GM12874 (cell line): ENCODE data around the gene PALLD.

ENCODE experiments used
- CTCF ChIP-seq: IDR thresholded peaks from 2 replicates; pipeline ENCODE4 v1.5.1; 2011; ENCODE audit warnings: low read depth, mild to moderate bottlenecking, control low read depth, low read length, moderate library complexity; ENCODE audit not compliant: insufficient read depth

The PALLD gene

DNA sequence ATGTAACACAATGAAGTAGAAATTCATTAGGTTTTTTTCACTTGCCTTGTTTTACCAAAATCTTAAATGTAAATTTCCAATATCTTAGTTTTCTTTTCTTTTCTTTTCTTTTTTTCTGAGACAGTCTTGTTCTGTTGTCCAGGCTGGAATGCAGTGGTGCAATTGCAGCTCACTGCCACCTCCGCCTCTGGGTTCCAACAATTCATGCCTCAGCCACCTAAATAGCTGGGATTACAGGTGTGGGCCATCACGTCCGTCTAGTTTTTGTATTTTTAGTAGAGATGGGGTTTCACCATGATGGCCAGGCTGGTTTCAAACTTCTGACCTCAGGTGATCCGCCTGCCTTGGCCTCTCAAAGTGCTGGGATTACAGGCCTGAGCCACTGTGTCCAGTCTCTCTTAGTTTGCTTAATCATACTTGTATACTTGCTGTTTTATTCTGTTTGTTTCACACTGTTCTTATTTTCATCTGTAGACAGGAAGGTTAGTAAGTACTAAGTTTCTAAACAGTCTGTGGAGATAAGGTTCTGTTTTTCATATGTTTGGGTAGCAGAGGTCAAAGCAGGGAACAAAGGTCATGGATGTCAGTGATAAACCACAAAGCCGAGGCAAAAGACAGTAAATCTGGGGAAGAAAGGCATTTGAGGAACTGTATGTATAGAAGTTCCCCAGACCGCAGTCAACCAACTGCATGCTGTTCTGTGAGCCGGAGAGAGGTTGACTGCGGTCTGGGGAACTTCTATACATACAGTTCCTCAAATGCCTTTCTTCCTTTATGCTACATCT lies 384.2 kb downstream of the PALLD start:
- TF ChIP-seq CTCF, result no peak

GRCh38 chr4:168881781-168882420 lies 385.0 kb downstream of the PALLD start:
- TF ChIP-seq CTCF, result no peak

DNA sequence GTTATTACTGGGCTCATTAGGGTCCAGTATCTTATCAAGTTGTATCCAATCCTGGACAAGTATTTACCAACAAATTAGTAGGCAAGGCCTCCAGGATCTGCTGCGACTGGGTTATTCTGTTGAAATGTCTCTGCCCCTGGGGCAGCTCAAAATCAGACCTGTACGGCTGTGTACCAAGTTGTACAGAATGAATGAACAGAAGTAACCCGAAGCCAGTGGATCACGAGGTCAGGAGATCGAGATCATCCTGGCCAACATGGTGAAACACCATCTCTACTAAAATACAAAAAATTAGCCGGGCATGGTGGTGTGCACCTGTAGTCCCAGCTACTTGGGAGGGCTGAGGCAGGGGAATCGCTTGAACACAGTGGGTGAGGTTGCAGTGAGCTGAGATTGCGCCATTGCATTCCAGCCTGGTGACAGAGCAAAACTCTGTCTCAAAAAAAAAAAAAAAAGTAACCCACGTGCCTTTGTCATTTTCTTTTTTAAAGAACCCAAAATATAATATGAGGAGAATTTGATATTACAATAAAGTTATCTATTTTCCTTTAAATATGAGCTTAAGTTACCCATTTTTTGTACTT lies 385.9 kb downstream of the PALLD start:
- TF ChIP-seq CTCF, result no peak

- no peak for TF ChIP-seq CTCF
These were observed 386.7 kb downstream of the PALLD start for GRCh38 chr4:168883513-168883912.

- TF ChIP-seq CTCF, result no peak
These were observed 387.6 kb downstream of the PALLD start for GRCh38 chr4:168884251-168885124.

GRCh38 chr4:168885400-168885799 lies 388.5 kb downstream of the PALLD start:
- TF ChIP-seq CTCF, result no peak

DNA sequence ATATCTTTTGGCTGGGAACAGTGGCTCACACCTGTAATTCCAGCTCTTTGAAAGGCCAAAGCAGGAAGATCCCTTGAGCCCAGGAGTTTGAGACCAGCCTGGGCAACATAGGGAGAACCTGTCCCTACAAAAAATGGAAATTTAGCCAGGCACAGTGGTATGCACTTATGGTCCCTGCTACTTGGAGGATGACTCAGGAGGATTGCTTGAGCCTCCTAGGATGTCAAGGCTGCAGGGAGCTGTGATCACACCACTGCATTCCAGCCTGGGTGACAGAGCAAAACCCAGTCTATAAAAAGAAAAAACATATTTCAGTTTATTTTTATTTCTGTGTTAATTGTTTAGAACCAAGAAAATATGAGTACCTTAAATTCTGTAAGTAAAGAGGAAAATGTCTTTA lies 389.5 kb downstream of the PALLD start:
- TF ChIP-seq CTCF, result no peak
